ENCODE measurements around the gene GLRX3.
A peak's percentile ranks its signal among the peaks of the same experiment; 100 is the strongest.

The GLRX3 gene

DNA sequence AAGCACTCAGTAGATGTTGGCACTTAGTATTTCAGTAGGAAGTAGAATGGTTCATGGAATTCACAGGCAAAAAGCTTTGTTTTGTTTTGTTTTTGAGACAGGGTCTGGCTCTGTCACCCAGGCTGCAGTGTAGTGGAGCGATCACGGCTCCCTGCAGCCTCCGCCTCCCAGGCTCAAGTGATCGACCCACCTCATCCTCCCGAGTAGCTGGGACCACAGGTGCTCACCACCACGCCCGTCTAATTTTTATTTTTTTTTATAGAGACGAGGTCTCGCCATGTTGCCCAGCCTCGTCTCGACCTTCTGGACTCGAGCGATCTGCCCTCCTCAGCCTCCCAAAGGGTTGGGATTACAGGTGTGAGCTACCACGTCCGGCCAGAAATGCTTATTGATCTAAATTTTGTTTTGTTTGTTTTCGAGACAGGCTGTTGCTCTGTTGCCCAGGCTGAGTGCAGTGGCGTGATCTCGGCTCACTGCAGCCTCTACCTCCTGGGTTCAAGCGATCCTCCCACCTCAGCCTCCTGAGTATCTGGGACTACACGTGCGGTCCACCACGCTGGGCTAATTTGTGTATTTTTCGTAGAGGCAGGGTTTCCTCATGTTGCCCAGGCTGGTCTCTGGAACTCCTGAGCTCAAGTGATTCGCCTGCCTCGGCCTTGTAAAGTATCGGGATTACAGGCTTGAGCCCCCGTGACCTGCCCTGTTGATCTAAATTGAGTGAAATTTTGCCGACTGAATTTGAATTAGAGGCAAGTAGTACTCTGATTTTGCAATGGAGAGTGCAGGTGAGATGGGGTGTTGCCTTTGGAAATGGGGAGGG is 1.7 kb downstream of the GLRX3 start:
- DNase-seq (ENCODE audit: low read depth in 2 of 2): no peak

DNA sequence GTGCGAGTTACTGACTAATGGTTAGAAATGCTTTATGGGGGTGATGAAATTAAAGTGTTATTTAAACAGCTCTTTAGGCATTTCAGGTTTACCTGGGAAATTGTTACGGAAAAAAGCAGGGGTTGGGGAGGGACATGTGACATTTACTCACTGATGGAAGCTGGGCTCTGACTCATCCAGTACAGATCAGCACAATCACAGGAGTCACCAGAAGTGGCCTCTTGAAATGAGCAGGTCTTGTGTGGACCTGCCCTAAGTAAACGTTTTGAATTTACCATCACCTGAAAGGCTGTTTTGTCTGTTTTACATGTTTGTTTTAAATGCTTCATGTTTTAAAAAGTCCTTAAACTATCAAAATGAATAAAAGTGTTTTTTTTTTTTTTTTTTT is 2.3 kb downstream of the GLRX3 start:
- peak in 1 of 2 experiments; percentile 19 for DNase-seq (ENCODE audit: low read depth in 2 of 2)

DNA sequence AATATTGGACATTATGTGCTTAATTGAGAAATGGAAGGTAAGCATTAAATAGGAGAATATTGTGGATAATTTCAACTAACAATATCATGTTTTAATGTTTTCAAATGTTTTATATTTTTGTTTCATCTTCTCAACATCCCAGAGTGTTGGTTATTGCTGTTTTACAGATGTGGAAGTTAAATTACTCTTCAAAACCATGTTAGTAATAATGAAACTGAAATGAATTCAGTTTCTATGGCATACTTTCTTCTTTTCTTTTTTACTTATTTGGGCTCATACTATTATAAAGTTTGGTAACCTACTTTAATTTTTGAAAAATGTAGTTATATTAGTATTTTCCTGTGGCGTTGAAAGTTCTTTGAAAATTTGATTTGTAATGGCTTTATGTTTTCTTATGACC is 4.2 kb downstream of the GLRX3 start:
- DNase-seq (ENCODE audit: low read depth in 2 of 2): no peak

DNA sequence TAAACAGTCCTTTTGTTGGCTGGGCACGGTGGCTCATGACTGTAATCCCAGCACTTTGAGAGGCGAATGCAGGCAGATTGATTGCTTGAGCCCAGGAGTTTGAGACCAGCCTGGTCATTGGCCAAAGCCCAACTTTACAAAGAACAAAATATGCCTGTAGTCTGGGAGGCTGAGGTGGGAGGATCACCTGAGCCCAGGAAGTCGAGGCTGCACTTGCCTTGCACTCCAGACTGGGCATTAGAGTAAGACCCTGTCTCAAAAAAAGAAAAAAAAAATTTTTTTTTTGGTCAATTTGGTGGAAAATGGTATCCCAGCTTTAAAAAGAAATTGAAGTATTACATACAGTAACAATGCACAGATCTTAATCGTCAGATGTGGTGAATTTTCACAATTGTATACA is 4.8 kb downstream of the GLRX3 start:
- DNase-seq (ENCODE audit: low read depth in 2 of 2): no peak

DNA sequence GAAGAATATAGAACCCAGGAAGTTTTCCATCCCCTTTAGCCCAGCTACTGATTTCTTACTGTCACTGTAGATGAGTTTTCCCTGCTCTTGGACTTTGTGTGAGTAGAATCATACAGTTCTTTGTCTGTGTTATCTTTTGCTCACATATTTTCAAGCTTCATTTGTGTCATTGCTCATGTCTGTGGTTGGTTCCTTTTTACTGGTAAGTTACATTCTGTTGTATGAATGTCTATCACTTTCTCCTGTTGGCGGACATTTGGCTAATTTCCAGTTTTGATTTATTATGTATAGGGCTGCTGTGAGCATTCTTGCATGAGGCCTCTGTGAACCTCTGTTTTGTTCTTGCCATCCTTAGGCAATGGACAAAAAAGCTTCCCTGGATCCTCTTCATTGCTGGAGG is 5.3 kb downstream of the GLRX3 start:
- DNase-seq (ENCODE audit: low read depth in 2 of 2): no peak

DNA sequence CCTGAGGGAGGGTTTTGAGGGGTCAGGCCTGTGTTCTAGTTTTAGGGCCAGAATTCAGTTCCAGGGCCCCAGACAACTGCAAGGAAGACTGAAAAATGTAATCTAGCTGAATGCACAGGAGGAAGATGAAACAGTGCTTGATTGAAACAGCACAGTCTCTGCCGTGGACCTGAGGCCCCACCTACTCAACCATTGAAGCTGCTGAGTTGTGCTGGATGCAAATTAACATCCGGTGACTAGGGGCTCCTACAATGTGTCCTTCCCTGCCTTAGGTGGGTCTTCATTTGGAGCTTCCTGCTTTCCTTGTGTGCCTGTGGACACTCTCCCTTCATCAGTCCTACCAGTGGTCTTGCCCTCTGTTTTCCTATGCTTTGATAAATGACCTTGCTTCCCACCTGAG is 5.7 kb downstream of the GLRX3 start:
- DNase-seq (ENCODE audit: low read depth in 2 of 2): no peak

DNA sequence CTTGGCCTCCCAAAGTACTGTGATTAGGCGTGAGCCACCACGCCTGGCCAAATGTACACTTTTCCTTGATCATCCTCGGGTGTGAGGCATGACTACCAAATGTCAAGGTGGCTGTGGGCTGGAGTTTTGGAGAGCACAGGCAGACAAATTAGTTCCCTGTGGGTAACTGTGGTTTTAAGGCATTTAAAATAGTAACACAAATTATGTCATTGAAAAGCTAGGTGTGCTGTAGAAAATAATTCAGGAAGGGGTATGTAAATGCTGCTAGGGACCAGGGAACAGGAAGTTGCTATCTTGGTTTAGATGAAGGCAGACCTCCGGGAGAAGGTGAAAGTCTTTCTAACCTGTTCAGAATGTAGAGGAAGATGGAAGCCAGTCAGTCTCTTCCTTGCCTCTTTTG is 9.9 kb downstream of the GLRX3 start:
- DNase-seq (ENCODE audit: low read depth in 2 of 2): no peak

DNA sequence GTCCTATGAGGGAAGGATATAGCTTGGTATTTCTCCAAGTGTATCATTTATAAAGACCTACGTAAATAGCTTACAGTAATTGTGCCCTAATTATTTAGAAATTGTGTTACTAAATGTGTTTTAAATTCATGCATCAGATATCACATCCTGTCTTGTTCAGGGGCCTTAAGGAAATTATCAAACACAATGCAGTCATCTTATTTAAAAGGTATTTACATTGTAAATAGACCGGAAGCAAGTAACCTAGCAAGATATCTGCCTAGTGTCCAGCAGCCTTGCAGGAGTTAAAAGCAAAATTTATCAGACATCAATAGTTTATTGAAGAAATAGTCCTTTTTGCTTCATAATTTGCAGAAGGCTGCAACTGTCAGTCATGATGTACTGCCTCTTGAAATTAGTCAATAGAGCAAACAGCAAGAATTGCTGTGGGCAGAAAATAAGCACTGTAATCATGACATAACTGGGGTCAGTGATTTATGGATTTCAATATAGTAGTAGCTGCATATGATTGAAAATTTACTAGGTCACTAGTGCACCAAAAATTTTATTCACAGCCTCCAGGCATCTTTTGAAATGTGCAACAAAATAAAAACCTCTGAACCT is 23.1 kb downstream of the GLRX3 start:
- DNase-seq (ENCODE audit: low read depth in 2 of 2): no peak

DNA sequence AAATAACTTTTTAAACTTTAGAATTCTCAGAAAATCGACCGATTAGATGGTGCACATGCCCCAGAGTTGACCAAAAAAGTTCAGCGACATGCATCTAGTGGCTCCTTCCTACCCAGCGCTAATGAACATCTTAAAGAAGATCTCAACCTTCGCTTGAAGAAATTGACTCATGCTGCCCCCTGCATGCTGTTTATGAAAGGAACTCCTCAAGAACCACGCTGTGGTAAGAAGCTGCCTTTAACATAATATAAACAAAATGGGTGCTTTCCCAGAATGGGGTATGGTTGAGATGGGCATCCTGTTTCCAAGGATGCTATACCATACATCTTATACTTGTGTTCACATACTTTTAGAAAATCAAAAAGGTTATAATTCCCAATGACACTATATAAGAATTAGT is 24.6 kb downstream of the GLRX3 start:
- no peak for DNase-seq (ENCODE audit: low read depth in 2 of 2)

DNA sequence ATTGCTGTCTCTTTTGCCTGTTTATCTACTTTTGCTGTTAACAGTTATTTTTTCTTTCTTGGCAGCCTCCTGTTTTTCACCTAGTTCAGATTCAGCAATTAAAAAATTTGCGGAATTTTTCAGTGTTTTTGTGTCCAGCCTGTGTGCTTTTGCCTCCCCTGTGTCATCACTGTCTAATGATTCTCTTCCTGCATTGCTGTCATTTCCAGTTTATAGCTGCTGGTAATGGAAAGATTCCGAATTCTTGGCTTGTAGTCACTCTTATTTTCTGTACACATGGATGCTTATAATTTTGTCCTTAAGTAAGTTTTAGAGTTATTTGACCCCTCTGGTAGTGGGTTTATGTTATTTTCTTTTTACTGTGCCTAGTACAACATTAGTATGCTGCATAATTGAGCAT is 25.1 kb downstream of the GLRX3 start:
- no peak for DNase-seq (ENCODE audit: low read depth in 2 of 2)

DNA sequence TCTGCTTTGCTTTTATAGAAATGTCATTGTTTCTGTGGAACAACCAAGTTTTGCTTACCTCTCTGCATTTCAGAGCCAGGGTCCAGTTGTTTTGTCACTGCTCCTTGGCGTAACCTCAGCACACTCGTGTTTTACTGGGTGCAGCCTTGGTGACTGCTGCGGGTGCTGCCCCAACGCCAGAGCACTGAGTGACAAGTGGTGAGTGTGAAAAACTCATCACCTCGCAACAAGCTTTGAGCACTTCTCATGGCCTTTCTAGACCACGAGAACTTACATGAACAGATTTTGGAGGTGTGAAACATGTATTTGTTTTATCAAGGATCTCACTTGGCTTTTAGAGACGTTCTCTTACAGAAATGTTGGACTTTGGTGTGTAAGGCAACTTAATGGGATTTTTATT is 31.0 kb downstream of the GLRX3 start:
- no peak for DNase-seq (ENCODE audit: low read depth in 2 of 2)

DNA sequence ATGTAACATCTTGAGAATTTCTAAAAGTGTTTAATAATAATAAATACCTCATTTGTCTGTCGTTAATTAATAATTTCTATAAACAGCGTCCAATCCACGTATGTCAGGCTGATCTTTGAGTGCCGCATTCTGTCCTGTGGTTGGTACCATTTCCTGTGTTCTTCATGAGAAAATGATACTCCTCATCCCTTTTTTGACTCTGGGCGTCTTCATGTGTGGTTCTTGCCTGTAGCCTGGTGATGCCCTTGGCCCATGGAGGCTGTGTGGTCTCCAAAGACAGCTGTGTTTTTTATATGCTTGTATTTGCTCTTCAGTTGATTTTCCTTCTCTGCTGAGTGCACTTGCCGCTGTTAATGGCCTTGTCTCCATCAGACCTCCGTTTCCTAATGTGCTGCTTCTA is 31.5 kb downstream of the GLRX3 start:
- no peak for DNase-seq (ENCODE audit: low read depth in 2 of 2)

DNA sequence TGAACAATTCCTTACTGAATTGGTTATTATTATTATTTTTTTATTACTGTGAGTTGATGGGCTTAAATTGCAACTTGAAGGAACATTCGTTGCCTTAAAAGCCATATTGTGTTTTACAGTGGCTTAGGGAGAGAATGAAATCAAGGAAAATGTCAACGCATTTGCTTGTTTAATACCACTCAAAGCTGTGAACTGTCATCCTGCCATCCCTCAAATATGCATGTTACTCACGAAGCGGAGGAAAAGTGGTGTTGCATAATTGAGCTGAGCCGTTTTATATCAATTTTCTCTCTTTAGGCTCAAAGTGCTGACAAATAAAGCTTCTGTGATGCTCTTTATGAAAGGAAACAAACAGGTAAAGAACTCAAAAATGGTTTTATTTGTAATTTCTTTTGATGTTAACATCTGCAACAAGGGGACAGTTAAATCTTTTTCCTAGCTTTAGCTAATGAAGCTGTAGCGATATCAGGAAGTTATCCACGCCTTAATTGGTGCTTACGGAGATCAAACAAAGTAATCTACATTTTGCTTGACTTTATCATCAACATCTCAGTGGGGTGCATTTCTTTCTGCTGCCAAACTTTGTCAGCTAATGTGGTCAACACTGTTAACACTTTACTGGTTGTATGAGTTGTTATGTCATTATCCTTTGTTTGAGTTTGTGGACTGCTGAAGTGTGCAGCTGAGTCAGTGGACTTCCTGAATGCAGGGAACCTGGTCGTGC is 33.1 kb downstream of the GLRX3 start:
- no peak for DNase-seq (ENCODE audit: low read depth in 2 of 2)

DNA sequence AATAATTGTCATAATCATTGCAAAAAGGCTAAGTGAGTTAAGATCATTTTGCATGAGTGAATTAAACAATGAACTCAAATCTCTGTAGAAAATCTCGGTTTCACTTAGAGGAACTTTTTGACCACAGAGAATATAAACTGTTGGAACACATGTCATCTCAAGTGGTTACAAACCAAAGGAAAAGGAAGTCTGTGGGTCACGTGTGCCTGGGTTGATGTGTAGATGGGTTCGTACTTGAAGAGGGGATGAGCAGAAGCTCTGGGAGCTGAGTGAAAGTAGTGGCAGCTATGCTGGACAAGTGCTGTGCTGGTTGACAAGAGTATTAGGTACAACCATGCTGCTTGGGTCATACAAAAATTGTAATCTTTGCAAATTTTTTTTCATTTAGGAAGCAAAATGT is 35.0 kb downstream of the GLRX3 start:
- DNase-seq (ENCODE audit: low read depth in 2 of 2): no peak

DNA sequence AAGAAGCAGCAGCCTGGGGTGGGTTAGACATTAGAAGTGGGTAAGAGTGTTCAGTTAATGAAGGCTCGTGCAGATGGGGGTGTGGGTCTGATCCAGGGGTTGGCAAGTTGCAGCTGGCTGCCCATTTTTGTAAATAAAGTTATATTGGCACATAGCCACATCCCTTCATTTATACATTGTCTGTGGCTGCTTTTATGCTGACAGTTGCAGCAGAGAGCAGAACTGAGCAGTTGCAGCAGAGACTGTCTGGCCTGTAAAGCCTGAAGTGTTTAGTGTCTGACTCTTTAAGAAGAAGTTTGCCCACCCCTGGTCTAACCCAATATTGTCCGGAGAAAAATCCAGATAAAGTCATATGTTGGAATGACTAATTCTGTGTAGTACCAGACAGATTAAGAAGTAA is 38.1 kb downstream of the GLRX3 start:
- no peak for DNase-seq (ENCODE audit: low read depth in 2 of 2)

DNA sequence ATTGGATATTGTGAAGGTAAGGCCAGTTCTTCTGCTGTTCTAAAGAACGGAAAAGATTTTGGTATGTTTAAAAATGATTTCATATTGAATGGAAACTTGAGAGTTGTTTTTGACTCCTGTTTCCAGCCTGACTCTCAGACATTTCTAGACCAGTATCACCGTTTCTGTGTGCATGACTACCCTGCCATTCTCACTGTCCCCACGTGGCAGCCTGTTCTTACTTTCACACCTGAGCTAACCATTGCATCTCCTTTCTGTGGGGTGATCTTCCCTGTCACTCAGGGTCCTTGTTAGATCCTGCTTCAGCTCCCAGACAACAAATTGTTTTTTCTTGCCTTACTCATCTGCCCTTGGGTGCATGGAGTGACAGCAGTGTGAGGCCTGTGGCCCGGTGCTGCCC is 38.9 kb downstream of the GLRX3 start:
- no peak for DNase-seq (ENCODE audit: low read depth in 2 of 2)

DNA sequence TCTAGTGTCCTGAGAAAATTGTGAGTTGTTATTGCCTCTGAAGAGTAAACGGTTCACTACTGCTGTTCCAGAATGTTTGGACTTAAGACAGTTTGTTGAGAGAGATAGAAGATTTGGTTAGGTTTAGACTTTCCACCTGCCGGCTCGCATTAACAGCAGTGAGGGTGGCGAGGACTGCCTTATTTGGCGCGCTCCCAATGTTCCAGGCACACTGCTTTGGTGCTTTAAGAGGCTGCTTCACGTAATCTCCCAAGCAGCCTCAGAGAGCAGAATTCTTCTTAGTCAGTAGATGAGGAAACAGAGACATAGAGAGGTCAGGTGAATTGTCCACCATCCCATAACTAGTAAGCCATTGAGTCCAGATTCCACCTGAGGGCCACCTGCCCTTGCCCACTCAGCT is 41.1 kb downstream of the GLRX3 start:
- no peak for DNase-seq (ENCODE audit: low read depth in 2 of 2)

DNA sequence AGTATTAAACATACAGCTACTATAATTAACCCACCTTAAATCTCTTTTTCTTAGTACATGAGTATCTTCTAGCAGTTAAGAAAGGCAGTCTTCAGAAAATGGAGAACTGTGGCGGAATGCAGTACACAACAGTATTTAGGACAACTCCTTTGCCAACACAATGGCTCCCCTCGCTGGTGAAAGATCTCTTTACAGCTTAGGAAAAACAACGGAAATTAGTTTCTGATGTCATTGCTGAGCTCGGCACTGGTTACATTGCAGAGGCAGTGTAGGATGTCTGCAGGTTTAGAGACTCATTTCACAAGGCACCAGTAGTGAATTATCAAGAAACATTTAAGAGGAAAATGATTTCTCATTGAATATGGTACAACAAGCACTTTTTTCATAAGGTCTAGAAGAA is 43.4 kb downstream of the GLRX3 start:
- DNase-seq (ENCODE audit: low read depth in 2 of 2): no peak

DNA sequence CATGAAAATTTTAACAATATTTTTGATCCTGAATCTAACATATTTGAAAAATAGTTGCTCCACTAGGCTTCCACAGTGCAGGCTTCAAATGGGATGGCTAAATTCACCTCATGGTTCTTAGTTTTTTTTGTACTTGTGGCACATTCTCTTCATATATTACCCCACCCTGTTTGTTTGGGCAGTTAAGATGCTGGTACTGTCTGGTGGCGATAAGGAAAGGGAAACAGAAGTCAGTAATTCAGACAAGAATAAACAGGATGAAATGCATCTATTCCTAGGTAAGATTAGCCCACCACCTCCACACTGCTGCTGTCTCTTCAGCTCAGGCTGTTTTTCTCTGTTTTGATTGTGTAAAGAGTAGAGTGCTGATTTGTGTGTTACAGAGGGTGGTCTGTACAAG is 44.2 kb downstream of the GLRX3 start:
- no peak for DNase-seq (ENCODE audit: low read depth in 2 of 2)

DNA sequence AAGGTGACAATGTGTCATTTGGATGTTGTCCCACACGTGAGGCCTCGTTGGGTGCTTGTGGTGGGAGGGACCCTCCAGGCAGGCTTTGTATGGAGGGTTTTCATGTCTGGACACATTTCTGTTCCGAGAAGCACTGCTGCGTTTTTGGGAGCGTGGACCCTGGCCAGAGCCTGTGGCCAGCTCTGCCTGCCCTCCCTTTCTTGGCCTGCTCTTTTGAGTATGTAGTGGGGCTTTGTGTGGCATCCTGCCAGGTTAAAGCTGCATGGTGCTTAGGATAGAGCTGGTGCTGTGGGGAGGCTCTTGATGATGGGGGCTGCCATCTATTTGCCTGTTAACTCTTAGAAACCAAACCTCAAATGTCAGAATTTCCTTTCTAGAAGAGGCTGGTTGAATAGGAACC is 45.7 kb downstream of the GLRX3 start:
- DNase-seq (ENCODE audit: low read depth in 2 of 2): no peak

DNA sequence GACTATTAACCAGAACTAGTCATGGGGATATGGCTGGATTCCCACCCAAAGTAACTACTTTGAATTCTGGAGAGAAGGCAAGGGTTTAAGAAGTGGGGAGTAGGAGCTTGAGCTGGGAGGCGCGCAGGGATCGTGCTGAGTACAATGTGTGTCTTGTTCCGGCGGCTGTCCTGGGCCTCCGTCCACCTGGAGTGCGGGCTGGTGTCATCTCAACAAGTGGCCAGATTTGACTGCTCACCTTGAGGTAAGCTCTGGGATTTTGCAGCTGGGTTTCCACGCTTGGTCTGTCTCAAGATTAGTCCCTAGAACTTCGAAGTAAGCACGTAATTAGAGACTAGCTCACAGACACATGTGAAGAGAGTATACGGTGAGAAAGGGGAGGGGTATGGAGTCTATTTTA is 49.4 kb downstream of the GLRX3 start:
- DNase-seq (ENCODE audit: low read depth in 2 of 2): no peak

DNA sequence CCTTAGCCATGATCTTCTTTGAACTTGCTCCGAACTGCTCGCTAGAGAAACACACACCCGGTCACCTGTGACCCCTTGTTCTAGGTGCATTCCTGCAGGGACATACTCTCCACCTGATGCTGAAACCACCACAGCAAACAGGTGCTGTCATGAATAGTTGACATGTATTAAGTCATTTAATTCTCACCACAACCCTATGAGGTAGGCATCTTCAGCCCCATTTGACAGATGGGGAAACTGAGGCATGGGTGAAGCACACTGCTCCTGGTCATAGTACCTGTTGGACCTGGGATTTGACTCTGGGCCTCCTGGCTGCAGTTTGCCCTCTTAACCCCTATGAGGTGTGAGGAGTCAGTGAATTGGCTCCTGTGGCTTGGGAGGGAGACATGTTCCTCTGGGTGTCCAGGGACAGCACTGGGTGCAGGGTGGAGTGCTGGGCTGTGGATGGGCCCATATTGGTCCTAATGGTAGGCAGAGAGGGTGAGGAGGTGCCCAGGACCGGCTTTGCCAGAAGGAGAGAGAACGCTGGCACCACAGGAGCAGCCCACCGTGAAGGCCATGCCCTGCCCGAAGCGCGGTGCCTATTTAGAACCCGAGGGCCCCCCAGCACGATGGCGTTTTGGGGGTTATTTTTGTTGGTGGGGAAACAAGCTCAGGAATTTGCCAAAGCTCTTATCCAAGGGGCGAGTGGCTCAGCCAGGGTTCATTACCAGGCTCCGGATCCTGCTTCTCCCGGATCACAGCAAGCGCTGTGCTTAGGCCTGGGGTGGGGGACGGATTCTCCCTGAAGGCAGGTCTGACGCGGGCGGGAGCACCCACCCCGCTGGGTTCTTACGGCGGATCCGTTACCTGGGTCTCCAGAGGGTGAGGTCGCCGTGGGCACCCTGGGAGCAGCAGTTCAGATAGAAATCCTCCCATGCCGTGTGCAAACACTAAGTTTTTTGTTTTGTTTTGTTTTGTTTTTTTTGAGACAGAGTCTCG is 52.3 kb downstream of the GLRX3 start:
- DNase-seq (ENCODE audit: low read depth in 2 of 2): no peak
